NCI-H82 (cell line): ENCODE measurements around the gene GDF11.
"Not testable (repeated sequence)": the region's sequence is repeated elsewhere in the genome, so short reads cannot be mapped to it uniquely, and the experiment has no call there.

ENCODE experiments used
- DNase-seq: peaks from one replicate; lab custom pipeline; 2025; lab: John Stamatoyannopoulos, UW

GDF11 gene

DNA sequence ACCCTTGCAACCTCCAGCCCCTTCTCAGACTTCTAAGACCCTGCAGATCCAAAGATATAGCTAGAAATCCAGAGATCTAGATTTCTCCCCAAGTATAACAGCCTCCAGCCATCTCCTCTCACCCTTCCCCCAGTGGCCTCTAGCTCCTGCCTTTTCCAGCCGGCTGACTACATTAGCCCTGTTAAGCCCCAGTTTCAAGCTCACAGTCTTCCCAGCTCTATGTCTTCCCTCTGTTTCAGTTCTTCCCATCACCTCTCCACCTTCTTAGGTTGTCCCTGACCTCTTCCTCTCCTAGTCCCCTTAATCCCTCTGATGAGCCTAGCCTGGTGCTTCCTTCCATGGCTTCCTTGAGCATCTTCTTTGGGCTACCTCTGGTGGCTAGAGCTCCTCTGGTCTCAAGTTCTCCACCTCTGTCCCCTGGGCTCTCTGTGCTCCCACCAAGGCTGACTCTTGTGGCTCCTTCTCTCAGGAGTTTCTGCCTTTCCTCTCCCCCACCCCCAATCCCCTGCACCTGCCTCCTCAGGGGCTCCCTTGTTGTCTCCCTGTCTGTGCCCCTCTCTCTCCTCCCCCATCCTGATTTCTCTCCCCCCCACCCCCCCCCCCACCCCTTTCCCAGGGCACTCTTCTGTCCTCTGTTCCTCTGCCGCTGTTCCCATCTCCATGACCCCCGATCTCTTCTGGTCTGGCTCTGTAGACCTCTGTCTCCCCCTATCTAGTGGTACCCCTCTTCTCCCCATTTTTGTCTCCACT lies 816 bp upstream of the GDF11 start:
- DNase-seq = peak; percentile 46

DNA sequence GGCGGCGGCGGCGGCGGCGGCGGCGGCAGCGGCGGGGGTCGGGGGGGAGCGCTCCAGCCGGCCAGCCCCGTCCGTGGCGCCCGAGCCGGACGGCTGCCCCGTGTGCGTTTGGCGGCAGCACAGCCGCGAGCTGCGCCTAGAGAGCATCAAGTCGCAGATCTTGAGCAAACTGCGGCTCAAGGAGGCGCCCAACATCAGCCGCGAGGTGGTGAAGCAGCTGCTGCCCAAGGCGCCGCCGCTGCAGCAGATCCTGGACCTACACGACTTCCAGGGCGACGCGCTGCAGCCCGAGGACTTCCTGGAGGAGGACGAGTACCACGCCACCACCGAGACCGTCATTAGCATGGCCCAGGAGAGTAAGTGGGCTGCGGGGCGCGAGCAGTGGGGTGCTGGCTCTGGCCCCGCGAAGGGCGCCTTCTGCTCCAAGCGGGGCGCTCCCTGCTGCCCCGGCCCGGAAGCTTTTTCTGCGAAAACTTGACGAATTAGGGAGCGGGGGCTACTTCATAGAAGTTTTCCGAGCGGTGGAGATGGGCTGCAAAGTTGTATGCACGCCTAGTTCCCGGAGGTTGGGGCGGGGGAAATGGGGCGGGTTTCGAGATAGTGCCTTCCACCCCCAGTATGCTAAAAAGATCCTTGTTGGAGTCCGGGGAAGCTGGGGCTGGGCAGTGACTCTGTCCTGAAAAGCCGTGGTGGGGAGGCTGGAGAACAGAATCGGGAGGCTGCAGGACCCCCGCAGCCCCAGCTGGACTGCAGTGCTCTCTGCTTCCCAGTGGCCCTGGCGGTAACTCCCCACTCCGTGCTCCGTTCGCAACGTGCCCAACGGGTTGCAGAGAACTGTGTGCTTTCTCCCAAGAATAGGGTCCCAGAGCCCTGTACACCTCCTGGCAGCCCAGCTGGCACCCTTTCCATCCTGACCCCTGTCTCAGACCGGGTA lies 751 bp downstream of the GDF11 start:
- peak; percentile 81 for DNase-seq

DNA sequence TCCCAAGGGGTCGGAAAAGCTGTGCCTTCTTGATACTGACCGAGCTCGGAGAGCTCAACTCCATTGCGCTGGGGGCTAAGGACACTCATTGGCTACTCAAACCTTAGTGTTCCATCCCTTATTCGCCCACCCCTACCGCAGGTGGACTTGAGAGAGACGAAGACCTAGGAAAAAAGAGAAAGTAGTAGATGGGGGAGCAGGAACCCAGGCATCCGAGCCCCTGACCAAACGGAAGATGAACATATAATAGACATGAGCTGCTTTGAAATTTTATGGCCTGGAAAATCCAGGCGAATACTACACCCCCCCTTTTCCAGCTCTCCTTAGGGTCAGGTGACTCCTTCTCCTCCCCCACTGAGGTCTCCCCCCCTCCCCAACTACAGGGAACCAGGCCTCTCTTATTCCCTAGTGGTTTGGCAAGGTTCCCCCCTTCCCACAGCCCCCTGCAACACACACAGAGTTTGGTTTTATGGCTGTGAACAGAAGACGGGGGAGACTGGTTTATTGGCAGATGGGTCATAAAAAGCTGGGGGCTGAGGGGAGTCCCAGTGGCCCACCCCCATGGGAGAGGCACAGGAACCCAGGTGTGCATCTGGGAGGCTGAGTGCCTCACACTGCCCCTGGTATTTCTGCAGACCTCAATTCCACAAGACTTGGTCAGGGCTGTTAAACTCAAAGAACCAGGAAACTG lies 1.6 kb downstream of the GDF11 start:
- DNase-seq = peak; percentile 46

DNA sequence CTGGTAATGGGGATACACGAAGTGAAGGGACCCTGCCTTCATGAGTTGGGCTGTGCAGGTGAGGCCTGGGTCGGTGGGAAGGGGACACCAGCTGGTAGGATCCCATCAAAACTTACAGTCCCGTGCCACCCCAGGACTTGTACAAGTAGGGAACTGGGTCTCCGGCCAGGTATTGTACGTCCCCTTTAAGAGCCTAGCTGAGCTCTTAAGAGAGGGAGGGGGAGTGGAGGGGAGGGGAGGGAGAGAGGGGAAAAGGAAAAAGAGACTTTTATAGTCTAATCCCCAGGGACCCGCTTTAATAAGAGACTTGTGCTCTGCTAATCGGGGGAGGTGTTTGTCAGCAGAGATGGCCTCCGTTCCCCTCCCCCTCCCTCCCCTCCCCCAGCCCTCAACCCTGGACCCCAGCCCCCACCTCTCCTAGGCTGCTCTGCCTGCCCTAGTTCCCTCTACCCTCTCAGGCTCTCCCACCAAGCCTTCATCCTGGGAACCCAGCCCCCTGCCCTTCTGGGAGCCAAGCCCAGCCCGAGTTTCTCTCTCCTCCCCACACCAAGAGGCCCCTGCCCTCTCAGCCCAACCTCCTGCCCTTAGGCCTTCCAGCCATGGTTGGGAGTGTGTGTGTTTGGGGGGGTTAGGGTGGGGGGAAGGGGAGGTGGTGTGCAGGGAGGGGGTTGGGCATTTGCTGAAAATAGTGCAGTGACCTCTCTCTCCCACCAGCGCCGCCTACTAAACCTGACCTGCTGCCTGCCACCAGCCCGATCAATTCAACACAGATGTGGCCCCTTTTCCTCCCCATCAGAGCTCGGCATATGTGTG lies 2.6 kb downstream of the GDF11 start:
- peak; percentile 99 for DNase-seq

DNA sequence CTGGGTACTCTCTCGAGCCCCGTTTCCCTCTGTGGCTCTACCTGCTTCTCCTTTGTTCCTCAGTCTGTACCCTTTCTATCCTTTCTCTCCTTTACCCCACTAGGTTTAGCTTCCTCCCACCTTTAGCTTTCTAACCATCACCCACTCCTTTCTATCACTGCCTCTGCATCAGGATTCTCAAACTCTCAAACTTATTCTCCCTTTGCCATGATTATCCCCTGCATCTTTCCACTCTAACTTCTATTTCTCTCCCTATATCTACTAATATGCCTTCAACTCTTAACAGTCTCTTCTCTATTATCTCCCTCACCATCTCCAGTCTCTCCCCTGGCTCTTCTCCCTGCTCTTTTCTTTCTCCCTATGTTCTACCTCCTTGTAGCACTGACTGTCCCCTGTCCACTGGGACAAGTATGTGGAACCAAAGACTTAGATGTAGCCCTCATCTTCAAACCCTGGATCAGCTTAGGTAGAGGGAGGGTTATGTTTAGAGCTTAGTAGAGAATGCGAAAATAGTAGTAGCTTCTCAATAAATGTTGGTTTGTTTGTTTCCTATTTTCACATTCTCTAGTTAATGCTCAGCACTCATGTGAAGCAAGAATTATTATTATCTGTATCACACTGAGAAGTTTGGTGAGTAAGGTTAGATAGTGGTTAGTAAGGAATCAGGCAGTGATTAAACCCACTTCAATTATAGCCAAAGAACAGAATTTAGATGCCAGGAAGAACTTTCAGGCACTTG lies 3.4 kb downstream of the GDF11 start:
- DNase-seq = no peak

DNA sequence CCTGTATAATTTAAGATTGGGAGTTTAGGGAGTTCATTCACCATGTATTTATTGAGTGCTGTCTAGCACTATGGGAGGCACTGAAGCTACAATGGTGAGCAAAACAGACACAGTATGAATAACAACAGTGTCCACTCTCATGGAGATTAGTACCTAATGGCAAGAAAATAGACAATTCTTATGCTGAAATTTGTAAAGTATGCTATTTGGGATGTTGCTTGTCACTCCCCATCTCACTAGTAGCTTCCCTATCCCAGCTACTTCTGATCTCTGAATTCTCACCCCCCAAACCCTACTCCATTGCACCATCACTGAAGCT lies 4.0 kb downstream of the GDF11 start:
- no peak for DNase-seq

DNA sequence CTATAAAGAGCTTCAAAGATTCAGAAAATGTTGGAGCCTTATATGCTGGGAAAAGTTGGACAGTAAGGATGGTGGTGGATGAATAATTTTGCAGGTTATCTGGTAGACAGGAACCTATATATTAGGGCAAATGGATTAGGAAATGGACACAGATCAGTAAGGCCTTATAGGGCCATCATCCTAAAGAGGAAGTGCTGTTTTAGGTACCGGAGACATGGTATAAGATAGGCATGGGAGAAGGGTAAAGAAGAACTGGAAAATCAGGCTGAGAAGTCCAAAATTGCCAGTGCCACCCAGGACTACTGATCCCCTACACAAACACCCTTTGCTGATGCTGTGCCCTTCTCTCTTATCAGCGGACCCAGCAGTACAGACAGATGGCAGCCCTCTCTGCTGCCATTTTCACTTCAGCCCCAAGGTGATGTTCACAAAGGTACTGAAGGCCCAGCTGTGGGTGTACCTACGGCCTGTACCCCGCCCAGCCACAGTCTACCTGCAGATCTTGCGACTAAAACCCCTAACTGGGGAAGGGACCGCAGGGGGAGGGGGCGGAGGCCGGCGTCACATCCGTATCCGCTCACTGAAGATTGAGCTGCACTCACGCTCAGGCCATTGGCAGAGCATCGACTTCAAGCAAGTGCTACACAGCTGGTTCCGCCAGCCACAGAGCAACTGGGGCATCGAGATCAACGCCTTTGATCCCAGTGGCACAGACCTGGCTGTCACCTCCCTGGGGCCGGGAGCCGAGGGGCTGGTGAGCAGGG lies 5.5 kb downstream of the GDF11 start:
- no peak for DNase-seq

DNA sequence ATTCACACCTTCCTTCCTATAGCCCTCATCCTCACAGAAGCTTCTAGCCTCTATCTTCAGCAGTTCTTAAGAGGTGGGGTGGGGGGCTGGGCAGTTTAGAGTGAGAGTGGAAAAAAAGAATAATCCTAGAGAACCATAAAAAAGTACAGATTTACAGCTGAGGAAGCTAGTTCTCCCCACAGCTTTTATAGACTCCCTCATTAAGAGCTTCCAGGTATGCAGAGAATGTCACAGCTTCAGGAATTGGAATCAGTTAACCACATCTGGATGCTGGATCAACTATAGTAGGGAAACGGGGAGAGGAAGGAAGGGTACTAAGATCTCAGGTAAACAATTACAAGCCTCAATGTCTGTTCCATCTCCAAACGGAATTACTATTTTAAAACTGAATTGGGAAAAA lies 12.3 kb downstream of the GDF11 start:
- no peak for DNase-seq

DNA sequence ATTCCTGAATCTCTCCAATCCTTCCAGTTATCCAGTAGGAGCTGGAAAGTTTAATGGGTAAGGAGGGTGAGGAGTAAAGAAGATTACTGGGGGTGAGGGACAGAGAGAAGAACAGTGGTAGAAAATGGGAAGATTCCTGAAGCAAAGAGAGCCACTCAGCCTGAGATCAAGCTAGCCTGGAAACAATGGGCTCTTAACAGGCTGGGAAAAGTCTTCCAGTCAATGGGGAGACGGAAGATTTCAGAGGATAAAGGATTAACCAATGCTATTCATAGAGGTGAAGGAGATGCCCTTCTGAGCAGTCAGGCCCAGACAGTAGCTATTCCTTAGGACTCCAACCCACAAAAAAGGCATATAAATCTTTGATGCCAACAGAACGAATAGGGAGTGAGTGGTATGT lies 14.8 kb downstream of the GDF11 start:
- peak; percentile 25 for DNase-seq

DNA sequence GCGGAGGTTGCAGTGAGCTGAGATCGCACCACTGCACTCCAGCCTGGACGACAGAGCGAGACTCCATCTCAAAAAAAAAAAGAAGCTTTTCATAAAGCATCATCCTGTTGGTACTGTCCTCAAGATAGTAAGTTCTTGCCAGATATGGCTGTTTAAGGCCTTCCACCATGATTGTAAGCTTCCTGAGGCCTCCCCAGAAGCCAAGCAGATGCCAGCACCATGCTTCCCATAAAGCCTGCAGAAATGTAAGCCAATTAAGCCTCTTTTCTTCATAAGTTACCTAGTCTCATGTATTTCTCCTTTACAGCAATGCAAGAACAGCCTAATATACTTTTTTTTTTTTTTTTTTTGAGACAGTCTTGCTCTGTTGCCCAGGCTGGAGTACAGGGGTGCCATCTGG lies 15.7 kb downstream of the GDF11 start:
- DNase-seq = not testable (repeated sequence)

DNA sequence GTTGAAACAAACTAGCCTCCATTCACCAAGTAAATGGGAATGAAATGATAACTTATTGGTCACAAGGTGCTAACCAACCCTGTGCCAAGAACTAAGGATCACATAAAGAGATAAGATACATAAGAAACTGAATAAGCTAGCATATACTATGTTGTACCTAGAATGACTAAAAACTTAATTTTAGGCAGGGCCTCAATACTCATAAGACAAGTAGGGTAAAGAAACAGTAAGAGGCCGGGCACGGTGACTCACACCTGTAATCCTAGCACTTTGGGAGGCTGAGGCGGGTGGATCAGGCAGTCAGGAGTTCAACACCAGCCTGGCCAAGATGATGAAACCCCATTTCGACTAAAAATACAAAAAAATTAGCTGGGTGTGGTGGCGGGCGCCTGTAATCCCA lies 17.7 kb downstream of the GDF11 start:
- DNase-seq = no peak

DNA sequence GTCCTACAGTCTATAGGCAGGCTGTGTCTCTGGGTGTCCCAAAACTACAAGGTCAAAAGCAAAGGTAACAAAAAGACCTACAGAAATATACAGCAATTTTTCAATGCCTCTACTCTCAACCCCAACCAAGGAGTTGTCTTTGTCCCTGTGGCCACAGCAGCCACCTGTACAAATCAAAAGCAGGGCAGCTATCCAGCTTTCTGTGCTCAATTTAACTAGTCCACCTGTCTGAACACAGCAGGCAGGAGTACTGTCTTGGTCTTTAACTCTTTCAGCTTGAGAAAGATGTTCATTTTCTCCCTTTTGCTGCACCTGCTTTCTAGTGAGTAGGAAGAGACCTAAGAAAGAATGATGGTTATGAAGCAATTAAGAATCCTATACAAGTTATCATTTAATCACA lies 19.7 kb downstream of the GDF11 start:
- DNase-seq = no peak

DNA sequence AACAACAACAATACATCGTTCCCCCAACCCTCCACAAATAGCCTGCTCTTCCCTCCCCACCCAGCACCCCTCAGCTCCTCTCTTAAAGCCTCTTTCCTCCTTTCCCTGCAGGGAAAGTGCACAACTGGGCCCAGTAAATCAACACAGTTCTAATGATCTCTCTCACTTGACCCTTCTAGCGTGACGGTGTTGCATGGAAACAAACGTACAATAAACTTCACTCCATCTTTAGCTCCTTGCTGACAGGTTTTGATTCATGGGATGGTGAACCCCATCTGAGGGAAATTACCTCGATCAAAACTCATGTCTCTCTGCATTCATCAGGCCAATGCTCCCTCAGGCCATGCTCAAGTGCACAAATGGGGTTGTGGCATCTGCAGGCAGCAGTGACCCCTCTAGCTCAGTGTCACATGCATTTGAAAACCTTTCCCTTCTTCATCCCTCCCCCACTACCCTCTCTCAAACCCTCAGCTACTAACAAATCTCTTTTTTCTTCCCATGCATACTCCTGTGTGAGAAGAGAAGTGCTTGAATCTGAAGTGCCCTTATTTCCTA lies 22.9 kb downstream of the GDF11 start:
- no peak for DNase-seq

DNA sequence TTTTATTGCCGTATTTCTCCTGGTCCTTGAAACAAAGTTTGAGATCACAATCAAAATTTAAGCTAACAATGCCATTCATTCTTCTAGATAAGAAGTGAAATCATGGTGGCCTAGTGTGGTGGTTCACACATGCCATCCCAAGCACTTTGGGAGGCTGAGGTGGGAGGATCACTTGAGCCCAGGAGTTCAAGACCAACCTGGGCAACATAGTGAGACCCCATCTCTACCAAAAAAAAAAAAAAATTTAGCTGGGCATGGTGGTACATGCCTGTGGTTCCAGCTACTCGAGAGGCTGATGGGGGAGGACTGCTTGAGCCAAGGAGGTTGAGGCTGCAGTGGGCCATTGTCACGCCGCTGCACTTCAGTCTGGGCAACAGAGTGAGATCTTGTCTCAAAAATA lies 24.2 kb downstream of the GDF11 start:
- DNase-seq = no peak

DNA sequence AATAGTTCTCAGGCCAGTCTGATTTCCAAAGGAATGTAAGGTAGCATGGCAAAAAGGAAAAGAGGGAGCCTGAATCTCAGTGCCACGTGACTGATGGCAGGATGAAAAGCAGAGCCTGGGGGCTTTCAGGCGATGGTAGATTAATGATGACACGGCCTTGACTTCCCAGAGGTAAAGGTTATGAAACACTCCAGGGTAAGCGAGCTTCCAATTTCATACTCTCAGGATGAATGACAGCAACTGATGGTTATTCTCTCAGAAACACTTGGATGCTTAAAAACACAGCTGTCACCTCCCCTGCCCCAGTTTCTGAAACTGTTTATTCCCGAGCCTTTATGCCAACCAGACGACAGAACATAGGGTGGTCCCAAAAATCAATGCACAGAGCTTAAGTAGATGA lies 28.8 kb downstream of the GDF11 start:
- no peak for DNase-seq

DNA sequence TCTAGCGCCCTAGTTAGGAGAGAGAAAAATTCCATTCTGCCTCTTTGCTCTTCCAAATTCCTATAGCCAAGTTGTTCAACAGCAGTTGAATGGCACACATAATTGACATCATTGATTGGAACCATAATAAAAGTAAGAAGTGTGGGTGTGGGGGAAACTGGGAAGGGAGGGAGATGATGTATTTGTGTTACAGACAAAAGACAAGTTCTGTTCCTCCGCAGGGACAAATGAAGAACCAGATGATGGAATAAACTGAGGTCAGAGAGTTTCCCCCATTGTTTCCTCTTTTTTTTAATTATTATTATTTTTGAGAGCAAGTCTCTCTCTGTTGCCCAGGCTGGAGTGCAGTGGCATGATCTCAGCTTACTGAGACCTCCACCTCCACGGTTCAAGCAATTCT lies 34.9 kb downstream of the GDF11 start:
- no peak for DNase-seq

DNA sequence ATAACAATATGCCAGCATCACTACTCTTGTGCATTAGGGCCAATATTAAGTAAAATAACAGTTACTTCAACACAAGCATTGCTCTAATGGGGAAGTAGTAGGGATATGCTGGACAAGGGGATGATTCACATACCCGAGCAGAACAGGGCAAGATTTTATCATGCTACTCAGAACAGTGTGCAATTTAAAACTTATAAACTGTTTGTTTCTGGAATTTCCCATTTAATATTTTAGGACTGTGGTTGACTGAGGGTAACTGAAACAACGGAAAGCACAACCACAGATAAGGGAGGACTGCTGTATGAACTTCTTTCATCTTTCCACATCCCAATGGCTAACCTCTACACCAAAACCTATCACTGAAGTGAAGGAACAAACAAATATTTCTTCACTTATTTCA lies 37.8 kb downstream of the GDF11 start:
- no peak for DNase-seq

DNA sequence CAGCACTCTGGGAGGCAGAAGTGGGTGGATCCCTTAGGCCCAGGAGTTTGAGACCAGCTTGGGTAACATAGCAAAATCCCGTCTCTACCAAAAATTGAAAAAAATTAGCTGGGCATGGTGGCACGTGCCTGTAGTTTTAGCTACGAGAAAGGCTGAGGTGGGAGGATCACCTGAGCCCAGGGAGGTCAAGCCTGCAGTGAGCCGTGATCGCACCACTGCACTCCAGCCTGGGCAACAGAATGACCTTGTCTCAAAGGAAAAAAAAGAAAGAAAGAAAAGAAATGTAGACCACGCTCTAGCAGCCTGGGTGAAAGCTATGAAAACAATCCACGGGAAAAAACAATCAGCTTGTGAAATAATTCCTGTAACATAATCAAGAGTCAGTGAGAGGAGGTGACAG lies 45.6 kb downstream of the GDF11 start:
- DNase-seq = no peak

DNA sequence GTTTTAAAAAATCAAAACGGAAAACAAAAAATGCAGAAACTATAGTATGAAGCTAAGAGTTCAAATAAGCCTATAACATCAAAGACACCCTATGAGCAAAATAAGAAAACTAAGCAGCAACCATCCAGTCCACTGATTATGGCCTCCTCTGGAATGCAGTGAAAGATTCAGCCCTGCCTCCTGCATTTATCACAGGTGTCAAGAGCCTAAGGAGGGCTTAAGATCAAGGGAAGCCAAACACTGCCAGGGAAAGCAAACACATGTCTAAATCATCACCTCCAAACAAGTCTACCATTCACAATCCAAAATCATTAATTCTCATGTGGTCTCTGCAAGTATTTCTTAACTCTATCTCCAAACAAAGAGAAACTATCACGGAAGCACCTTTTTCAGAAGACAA lies 46.2 kb downstream of the GDF11 start:
- no peak for DNase-seq

DNA sequence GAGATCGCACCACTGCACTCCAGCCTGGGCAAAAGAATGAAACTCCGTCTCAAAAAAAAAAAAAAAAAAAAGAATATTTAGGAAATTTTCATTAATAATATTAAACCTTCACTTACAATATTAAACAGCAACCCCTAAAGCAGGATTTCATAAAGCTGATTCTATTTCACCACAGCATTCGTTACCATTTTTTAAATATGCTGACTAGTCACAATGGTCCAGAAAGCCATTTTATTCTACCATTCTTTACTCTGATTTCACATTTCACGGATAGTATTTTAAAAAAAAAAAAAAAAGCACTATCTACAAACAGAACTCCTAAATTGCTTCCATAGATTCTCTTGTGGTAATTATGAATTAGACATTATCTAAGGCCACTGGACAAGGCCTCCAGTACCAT lies 47.0 kb downstream of the GDF11 start:
- no peak for DNase-seq
